AG09319 (cell line): ENCODE results near the gene MTM1.

Experiments used
- DNase-seq: peaks from one replicate; pipeline ENCODE4 v3.0.0-alpha.2; 2010; ENCODE audit warnings: low read depth; ENCODE audit errors: extremely low read depth
- TF ChIP-seq, protein P1 (sequence below): IDR thresholded peaks from 2 replicates; pipeline ENCODE4 v1.5.1; 2011; ENCODE audit warnings: low read depth, mild to moderate bottlenecking, inconsistent platforms, low read length, moderate library complexity

The MTM1 gene

DNA sequence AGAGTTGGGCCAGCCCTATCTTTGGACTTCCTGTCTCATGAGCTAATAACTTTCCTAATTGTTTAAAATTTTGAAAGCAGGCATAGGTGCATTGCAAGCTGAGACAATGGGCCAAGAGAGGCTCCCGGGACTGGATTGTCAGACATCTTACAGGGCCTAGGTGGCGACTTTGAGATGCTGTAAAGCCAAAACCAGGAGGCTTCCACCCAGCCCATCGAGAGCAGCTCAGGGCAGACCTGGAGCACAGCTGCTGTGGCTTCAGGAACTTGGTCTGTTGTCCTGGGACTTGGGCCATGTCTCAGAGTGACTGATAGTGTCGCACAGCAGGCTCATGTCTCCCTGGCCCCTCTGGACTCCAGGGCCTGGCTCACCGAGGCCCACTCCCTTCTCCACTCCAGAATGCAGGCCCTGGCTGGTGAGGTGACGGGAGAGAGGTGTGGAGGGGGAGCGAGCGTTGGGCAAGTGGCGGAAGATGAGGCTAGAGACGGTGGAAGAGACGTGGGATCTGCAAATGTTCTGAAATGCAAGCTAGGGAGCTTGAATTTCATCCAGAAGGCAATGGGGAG lies 24.1 kb upstream of the MTM1 start:
- no peak for DNase-seq

DNA sequence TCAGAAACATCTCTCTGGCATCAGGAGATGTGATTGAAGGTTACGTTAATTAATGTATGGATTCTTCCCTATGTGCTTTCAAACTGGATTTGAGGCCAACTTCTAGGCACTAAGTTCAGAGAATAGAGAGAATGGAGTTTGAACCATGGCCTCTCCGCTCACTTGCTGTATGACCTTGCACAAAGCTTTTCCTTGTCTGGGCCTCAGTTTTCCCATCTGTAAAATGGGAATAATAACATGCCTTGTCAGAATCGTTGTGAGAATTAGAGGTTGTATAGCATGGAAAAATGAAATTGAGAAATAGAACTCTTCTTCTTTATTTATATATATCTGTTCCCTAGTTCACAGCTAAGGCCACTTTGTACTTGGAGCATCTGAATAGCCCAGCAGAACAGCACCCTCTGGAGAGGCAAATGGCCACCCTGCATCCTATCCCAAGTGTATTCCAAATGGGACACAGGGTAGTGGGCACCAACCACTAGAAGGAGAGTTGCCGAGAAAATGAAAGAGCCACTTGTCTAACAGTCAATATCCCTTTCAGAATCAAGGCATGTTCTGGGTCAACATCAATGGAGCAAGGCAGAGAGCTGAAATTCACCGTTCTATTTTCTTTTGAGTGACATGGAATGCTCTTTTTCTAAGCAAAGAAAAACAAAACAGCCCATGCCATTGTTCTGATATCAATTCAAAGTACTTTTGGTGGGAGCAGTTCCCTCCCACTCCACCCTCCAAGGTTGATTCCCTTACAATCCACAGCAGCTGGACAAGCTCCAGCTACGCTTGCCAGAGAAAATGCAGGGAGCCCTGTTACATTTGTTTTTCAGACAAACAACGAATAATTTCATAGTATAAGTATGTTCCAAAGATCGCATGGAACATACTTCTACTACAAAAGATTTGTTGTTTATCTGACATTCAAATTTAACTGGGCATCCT lies 23.3 kb upstream of the MTM1 start:
- TF ChIP-seq, protein P1, sequence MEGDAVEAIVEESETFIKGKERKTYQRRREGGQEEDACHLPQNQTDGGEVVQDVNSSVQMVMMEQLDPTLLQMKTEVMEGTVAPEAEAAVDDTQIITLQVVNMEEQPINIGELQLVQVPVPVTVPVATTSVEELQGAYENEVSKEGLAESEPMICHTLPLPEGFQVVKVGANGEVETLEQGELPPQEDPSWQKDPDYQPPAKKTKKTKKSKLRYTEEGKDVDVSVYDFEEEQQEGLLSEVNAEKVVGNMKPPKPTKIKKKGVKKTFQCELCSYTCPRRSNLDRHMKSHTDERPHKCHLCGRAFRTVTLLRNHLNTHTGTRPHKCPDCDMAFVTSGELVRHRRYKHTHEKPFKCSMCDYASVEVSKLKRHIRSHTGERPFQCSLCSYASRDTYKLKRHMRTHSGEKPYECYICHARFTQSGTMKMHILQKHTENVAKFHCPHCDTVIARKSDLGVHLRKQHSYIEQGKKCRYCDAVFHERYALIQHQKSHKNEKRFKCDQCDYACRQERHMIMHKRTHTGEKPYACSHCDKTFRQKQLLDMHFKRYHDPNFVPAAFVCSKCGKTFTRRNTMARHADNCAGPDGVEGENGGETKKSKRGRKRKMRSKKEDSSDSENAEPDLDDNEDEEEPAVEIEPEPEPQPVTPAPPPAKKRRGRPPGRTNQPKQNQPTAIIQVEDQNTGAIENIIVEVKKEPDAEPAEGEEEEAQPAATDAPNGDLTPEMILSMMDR: no peak
- no peak for DNase-seq

More for the DNA sequence above, 24.1 kb upstream of the MTM1 start:
- TF ChIP-seq, protein P1: no peak

DNA sequence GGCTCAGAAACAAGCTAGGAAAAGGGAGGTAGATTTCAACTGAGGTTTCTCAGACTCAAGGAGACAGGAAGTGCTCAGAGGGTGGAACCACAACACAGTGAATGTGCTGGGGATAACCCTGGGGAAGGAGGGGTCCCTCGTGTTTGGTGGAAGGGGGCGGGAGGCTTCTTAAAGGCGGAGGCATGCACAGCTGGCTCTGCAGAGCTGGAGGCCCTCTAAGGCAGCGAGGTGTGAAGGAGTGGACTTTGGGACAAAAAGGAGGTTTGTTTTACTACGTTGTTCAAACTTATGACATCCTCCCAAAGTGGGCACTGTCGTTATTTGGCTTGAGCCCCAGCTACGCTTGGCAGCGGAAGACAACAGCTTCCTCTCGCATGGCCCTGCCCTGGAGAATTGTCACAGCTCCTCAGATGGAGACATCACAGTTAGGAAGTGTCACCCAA lies 21.7 kb upstream of the MTM1 start:
- TF ChIP-seq, protein P1: no peak
- no peak for DNase-seq

DNA sequence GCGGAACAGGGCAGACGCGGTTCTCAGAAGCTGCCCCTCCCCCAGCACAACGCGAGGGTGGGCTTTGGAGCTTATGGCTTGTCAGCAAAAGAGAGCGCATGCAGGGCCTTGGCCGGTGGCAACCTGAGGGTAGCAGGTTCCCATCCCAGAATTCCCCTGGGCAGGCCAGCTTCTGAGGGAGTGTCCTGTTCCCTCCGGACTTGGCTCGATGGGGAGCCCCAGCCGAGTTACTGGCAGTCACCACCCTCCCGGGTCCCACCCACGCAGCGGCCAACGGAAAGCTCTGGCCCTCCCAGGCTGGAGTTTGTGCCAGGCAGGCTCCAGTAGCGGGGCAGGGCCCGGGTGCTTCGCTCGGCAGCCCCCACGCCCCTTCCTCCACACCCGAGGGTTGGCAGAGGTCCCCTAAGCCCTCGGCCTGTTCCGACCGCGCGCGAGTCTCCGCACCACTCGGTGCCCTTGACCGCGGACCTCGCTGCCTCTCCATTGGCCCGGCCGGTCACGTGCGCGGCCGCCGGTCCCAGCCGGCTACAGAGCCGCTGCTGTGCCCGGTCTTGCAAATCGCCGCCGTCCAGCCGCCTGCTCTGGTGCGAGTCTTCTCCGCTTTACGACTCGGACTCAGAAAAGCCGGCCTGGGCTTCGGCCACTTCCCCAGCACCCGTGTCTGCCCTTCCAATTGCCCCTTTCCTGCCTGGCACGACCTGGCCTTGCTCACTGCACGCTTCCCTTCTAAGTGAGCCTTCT lies 20.9 kb upstream of the MTM1 start:
- TF ChIP-seq, protein P1: no peak
- no peak for DNase-seq

DNA sequence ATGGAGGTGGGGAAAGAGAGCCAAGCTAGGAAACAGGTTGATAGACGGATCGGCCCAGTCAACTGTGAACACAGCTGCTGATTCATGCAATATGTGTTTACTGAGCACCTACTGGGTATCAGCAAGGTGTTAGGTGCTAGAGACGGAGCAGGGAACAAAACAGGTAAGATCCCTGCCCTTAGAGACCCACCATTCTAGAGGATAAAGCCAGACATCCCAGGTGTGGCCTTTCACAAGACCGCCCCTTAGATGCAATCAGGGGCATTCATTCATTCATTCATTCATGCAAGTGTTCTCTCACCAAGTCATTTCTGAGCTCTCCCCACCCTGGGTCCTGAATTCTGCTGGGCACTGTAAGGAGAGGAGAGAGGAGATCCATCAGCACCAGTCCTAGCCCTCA lies 20.2 kb upstream of the MTM1 start:
- TF ChIP-seq, protein P1: no peak
- no peak for DNase-seq

DNA sequence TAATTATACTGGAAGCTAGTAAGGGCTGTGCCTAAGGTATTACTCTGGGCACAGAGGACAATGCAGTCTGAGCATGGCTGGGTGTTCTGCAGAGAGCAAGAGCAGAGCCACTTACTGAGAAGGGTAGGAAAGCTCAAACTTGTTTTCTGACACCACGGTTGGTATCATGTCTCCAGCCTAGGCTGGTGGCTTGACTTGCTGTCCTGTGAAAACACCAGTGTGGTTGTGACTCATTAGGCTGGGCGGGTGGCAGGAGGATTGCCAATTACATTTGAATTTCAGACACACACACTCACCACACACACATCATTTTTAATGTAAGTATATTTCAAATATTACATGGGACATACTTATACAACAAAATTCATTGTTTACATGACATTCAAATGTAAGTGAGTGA lies 19.7 kb upstream of the MTM1 start:
- DNase-seq: no peak
- TF ChIP-seq, protein P1: no peak

DNA sequence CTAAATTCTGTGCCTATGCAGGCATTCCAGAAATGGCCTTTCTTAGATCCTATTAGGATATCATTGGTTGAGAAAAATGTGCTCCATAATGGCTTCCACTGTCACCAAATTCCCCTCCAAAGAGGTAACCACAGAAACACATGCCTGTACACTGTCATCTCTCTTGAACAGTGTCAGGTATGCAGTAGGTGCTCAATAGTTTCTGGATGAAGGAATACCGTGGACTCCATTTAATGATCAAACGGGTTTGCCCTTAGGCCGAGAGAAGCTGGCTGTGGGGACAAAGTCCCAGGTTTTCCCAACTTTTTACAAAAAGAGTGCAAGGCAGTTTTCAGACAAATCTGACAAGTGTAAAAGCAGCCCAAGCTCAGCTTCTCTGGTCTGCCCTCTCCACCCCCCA lies 16.5 kb upstream of the MTM1 start:
- no peak for DNase-seq
- TF ChIP-seq, protein P1: no peak
